H1 (cell line): ENCODE data around the gene NRXN3. TPM values are rescaled to one million over a fixed set of nuclear protein-coding genes. Genes with fewer than 3 reads are reported as not detected.

Experiments
- CTCF ChIA-PET: fragments of 300-600 bp; sonication (Branson Sonifier 250); formaldehyde crosslinking; loops from one replicate; lab custom pipeline; 2021; ENCODE audit not compliant: partially characterized antibody; lab: Charles Lee
- POLR2A ChIA-PET: fragments of 300-600 bp; sonication (Branson Sonifier 250); formaldehyde crosslinking; loops from one replicate; lab custom pipeline; 2021; ENCODE audit warnings: inconsistent platforms; ENCODE audit not compliant: partially characterized antibody; lab: Charles Lee
- DNase-seq, 2 experiments: peaks; one replicate each; pipeline versions ENCODE4 v3.0.0 to v3.0.0-alpha.2; 2010 to 2022; ENCODE audit warnings: low spot score in 2 of 2, low read depth in 1 of 2, mixed read lengths in 1 of 2
- FAIRE-seq: peaks from 2 replicates; lab custom pipeline; 2011; peaks lifted over from hg19 to GRCh38; lab: Jason Lieb, UNC
- H2AFZ ChIP-seq: 2 replicates; pipeline ENCODE4 v1.8.1; 2012; ENCODE audit warnings: low read length, inconsistent platforms
- H2AK5ac ChIP-seq: 2 replicates; pipeline ENCODE4 v1.6.1; 2013; ENCODE audit warnings: low read depth, low read length
- H2BK120ac ChIP-seq: replicated peaks from 2 replicates; pipeline ENCODE3; 2013; ENCODE audit warnings: low read depth, low read length, inconsistent platforms
- H2BK12ac ChIP-seq: 2 replicates; pipeline ENCODE4 v1.6.1; 2013; ENCODE audit warnings: low read depth, low read length
- H2BK15ac ChIP-seq: 2 replicates; pipeline ENCODE4 v1.6.1; 2013; ENCODE audit warnings: low read length
- H2BK20ac ChIP-seq: 2 replicates; pipeline ENCODE4 v1.6.1; 2013; ENCODE audit warnings: low read length
- H2BK5ac ChIP-seq: 2 replicates; pipeline ENCODE4 v1.6.1; 2013; ENCODE audit warnings: low read depth, low read length
- H3K14ac ChIP-seq: 2 replicates; pipeline ENCODE4 v1.6.1; 2013; ENCODE audit warnings: inconsistent platforms; ENCODE audit not compliant: insufficient read length
- H3K18ac ChIP-seq: 2 replicates; pipeline ENCODE4 v1.6.1; 2013; ENCODE audit warnings: low read length; ENCODE audit errors: extremely low read depth
- H3K23ac ChIP-seq: 2 replicates; pipeline ENCODE4 v1.6.1; 2013; ENCODE audit warnings: inconsistent platforms; ENCODE audit not compliant: insufficient read length
- H3K23me2 ChIP-seq: 2 replicates; pipeline ENCODE4 v1.6.1; 2013; ENCODE audit warnings: low read depth, low read length
- H3K27ac ChIP-seq: 2 replicates; pipeline ENCODE4 v1.6.1; 2011; ENCODE audit warnings: low read depth, low read length, inconsistent platforms
- H3K27me3 ChIP-seq, 4 experiments: replicated peaks in 1 of 4; 1 replicate in 1 of 4; 2 replicates in 3 of 4; pipeline versions ENCODE4 v1.6.1 to v1.8.1; 2011 to 2013; ENCODE audit warnings: low read length in 3 of 4, mild to moderate bottlenecking in 3 of 4, inconsistent platforms in 2 of 4, mixed read lengths in 2 of 4, moderate library complexity in 1 of 4; ENCODE audit not compliant: control insufficient read depth in 3 of 4, insufficient read depth in 3 of 4; ENCODE audit errors: extremely low read depth in 1 of 4
- H3K36me3 ChIP-seq, 4 experiments: 2 replicates each; pipeline versions ENCODE4 v1.6.1 to v1.8.1; 2011 to 2013; ENCODE audit warnings: mild to moderate bottlenecking in 4 of 4, low read length in 3 of 4, moderate library complexity in 2 of 4, control low read depth in 1 of 4, inconsistent platforms in 1 of 4; ENCODE audit not compliant: insufficient read depth in 4 of 4, control insufficient read depth in 2 of 4
- H3K4ac ChIP-seq: replicated peaks from 2 replicates; pipeline ENCODE3; 2013; ENCODE audit warnings: low read length, low read depth, mixed read lengths, inconsistent platforms; ENCODE audit not compliant: insufficient read length
- H3K4me1 ChIP-seq, 4 experiments: replicated peaks in 1 of 4; 1 replicate in 1 of 4; 2 replicates in 3 of 4; pipeline versions ENCODE4 v1.6.1 to v1.8.1; 2011 to 2013; ENCODE audit warnings: low read length in 3 of 4, inconsistent platforms in 2 of 4, mixed read lengths in 1 of 4; ENCODE audit not compliant: insufficient read depth in 4 of 4, control insufficient read depth in 3 of 4
- H3K4me2 ChIP-seq, 2 experiments: 2 replicates each; pipeline versions ENCODE4 v1.6.1 to v1.8.1; 2011 to 2013; ENCODE audit warnings: low read depth in 2 of 2, low read length in 2 of 2, control low read depth in 1 of 2, inconsistent platforms in 1 of 2, mild to moderate bottlenecking in 1 of 2; ENCODE audit not compliant: insufficient read depth in 1 of 2
- H3K4me3 ChIP-seq, 4 experiments: fragments of 200-600, 300-600 bp in 1 of 4; sonication (generic), shearing (Covaris generic), sonication (Bioruptor Twin) in 1 of 4; 2 replicates each; pipeline versions ENCODE4 v1.5.1 to v1.8.1; 2011 to 2016; ENCODE audit warnings: low read length in 4 of 4, low read depth in 3 of 4, control low read depth in 2 of 4, inconsistent platforms in 2 of 4, mild to moderate bottlenecking in 2 of 4, mixed read lengths in 1 of 4, moderate library complexity in 1 of 4; ENCODE audit not compliant: insufficient read depth in 2 of 4; ENCODE audit errors: extremely low read depth in 1 of 4
- H3K56ac ChIP-seq: replicated peaks from 2 replicates; pipeline ENCODE3; 2013; ENCODE audit warnings: low read depth, mild to moderate bottlenecking, mixed read lengths, low read length, inconsistent platforms; ENCODE audit not compliant: insufficient read length
- H3K79me1 ChIP-seq: 2 replicates; pipeline ENCODE4 v1.6.1; 2013; ENCODE audit warnings: low read depth, low read length, control low read depth
- H3K79me2 ChIP-seq, 2 experiments: 2 replicates each; pipeline versions ENCODE4 v1.6.1 to v1.8.1; 2012 to 2013; ENCODE audit warnings: low read length in 2 of 2, mild to moderate bottlenecking in 2 of 2, inconsistent platforms in 1 of 2; ENCODE audit not compliant: insufficient read depth in 2 of 2, control insufficient read depth in 1 of 2
- H3K9ac ChIP-seq, 4 experiments: replicated peaks in 1 of 4; 1 replicate in 1 of 4; 2 replicates in 3 of 4; pipeline versions ENCODE4 v1.6.1 to v1.8.1; 2011 to 2013; ENCODE audit warnings: low read depth in 3 of 4, low read length in 3 of 4, control low read depth in 2 of 4, mild to moderate bottlenecking in 2 of 4, moderate library complexity in 2 of 4, inconsistent platforms in 1 of 4; ENCODE audit errors: extremely low read depth in 1 of 4
- H3K9me3 ChIP-seq, 2 experiments: 2 replicates each; pipeline versions ENCODE4 v1.6.1 to v1.8.1; 2012 to 2013; ENCODE audit warnings: mild to moderate bottlenecking in 2 of 2, moderate library complexity in 2 of 2, control low read depth in 1 of 2, inconsistent platforms in 1 of 2, low read depth in 1 of 2, low read length in 1 of 2, mixed read lengths in 1 of 2; ENCODE audit not compliant: insufficient read depth in 2 of 2
- H4K20me1 ChIP-seq, 2 experiments: replicated peaks in 1 of 2; 2 replicates each; pipeline versions ENCODE3 to v1.8.1; 2011 to 2013; ENCODE audit warnings: inconsistent platforms in 2 of 2, low read length in 2 of 2, mild to moderate bottlenecking in 1 of 2; ENCODE audit not compliant: insufficient read depth in 2 of 2, control insufficient read depth in 1 of 2
- H4K5ac ChIP-seq: 2 replicates; pipeline ENCODE4 v1.6.1; 2013; ENCODE audit warnings: low read length, low read depth, mixed read lengths, inconsistent platforms; ENCODE audit not compliant: insufficient read length
- H4K8ac ChIP-seq: 2 replicates; pipeline ENCODE4 v1.8.0; 2013; ENCODE audit warnings: mild to moderate bottlenecking, moderate library complexity, low read length, inconsistent platforms; ENCODE audit not compliant: insufficient read depth; ENCODE audit errors: extremely low read depth
- H4K91ac ChIP-seq: replicated peaks from 2 replicates; pipeline ENCODE3; 2013; ENCODE audit warnings: low read length, mixed read lengths, inconsistent platforms; ENCODE audit not compliant: insufficient read length
- POLR2AphosphoS5 ChIP-seq: IDR thresholded peaks from 2 replicates; pipeline ENCODE4 v1.6.1; 2011; ENCODE audit warnings: low read depth, low read length
- ZNF274 ChIP-seq: IDR thresholded peaks from 2 replicates; pipeline ENCODE4 v1.7.0; 2012; ENCODE audit warnings: low read length, borderline replicate concordance; ENCODE audit errors: extremely low read depth
- WGBS, 2 experiments: shearing (Covaris generic) in 1 of 2; methylation state at CpG; one replicate each; pipeline versions ENCODE4 v1.1.6 to v1.1.7; 2013 to 2015; ENCODE audit warnings: low lambda C conversion rate in 2 of 2, mixed read lengths in 2 of 2, inconsistent platforms in 1 of 2, low coverage in 1 of 2, missing lambda C conversion rate in 1 of 2; ENCODE audit not compliant: insufficient replicate concordance in 2 of 2, insufficient coverage in 1 of 2, insufficient read length in 1 of 2; ENCODE audit errors: extremely low coverage in 1 of 2, missing lambda C conversion rate in 1 of 2; 5-methylcytosine and 5-hydroxymethylcytosine counted together
- polyA plus RNA-seq, 7 experiments: library from polyadenylated mRNA; depleted of rRNA in 3 of 7; stranded (reverse) in 5 of 7; unstranded in 2 of 7; fragments of >200 nt in 5 of 7; fragments of 200-250 nt in 2 of 7; gene quantifications; 1 replicate in 5 of 7; 2 replicates in 1 of 7; 4 replicates in 1 of 7; pipeline versions ENCODE4 v1.2.1 to v1.2.3, GENCODE V29; 2011 to 2013; ENCODE audit warnings: missing spikeins in 2 of 7, mixed read lengths in 2 of 7
- total RNA-seq: library from RNA; stranded (reverse); fragmentation: NEBNext Ultra II Directional; extraction: Animal tissue kit (Norgen Biotek cat#: 25700); gene quantifications from 2 replicates; pipeline ENCODE4 v1.2.1, GENCODE V29; 2021
- TF ChIP-seq, protein P1 (sequence below): IDR thresholded peaks from 2 replicates; pipeline ENCODE4 v1.6.1; 2012; ENCODE audit warnings: low read length, inconsistent platforms
- TF ChIP-seq, protein P2 (sequence below): IDR thresholded peaks from 2 replicates; pipeline ENCODE4 v1.6.1; 2012; ENCODE audit warnings: inconsistent platforms

NRXN3 gene
- total and polyA plus RNA-seq, 2 of the 8 experiments (the other 6 are each of a cell fraction or from before 2014, with no cell fraction given) = 2.6 to 4.1 TPM

DNA sequence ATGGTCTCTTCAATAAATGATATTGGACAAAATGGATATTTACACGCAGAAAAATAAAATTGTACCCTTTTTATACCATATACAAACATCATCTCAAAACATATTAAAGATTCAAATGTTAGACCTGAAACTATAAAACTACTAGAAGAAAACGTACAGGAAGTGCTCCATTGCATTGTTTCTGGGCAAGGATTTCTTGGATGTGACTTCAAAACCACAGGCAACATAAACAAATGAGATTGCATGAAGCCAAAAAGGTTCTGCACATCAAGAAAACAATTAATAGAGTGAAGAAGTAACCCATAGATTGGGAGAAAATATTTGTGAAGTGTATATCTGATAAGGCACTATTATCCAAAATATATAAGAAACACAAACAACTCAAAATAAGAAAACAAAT lies 812.4 kb downstream of the NRXN3 start:
- no peak overlapping the region for H2BK120ac ChIP-seq
- H4K20me1 ChIP-seq = no peaks in the 10 kb centered on the region
- H3K9me3 ChIP-seq = no peaks in the 10 kb centered on the region
- H3K18ac ChIP-seq = no peak overlapping the region
- H4K8ac ChIP-seq = no peak overlapping the region
- CTCF ChIA-PET = no interaction called here
- H3K36me3 ChIP-seq = no peaks in the 10 kb centered on the region
- no peak overlapping the region for H2AFZ ChIP-seq
- H3K79me2 ChIP-seq = no peaks in the 10 kb centered on the region
- 74% methylated on average over 2 of the region's 2 CpGs; no CpG with 5 or more reads in 1 of the 2 experiments for WGBS, 2 experiments
- H4K5ac ChIP-seq = no peak overlapping the region
- H3K23ac ChIP-seq = no peak overlapping the region
- POLR2A ChIA-PET = no interaction called here
- H3K14ac ChIP-seq = no peak overlapping the region
- no peak overlapping the region for H3K4me3 ChIP-seq
- no peak overlapping the region for H4K91ac ChIP-seq
- no peak overlapping the region for H2BK20ac ChIP-seq
- no peak overlapping the region for H3K9ac ChIP-seq
- no peak overlapping the region for H2AK5ac ChIP-seq
- H3K4ac ChIP-seq = no peak overlapping the region
- H3K56ac ChIP-seq = no peak overlapping the region
- no peaks in the 10 kb centered on the region for H3K79me1 ChIP-seq
- H2BK12ac ChIP-seq = no peak overlapping the region
- no peak overlapping the region for H2BK15ac ChIP-seq
- H3K23me2 ChIP-seq = peaks cover 3% of the 10 kb centered on the region; the same call in 1 of the 2 replicates
- peaks cover 1 to 18% (median 10%) of the 10 kb centered on the region in 4 experiments for H3K27me3 ChIP-seq
- no peak overlapping the region for H3K4me2 ChIP-seq
- no peak for FAIRE-seq
- no peak for DNase-seq
- H3K27ac ChIP-seq = no peak overlapping the region
- H2BK5ac ChIP-seq = no peak overlapping the region
- H3K4me1 ChIP-seq = peaks cover 2 to 16% (median 8%) of the 10 kb centered on the region in 4 experiments; a peak in 5 of 7 replicates
- TF ChIP-seq ZNF274 (no peak), POLR2AphosphoS5 (no peak)
- TF ChIP-seq, protein P1, sequence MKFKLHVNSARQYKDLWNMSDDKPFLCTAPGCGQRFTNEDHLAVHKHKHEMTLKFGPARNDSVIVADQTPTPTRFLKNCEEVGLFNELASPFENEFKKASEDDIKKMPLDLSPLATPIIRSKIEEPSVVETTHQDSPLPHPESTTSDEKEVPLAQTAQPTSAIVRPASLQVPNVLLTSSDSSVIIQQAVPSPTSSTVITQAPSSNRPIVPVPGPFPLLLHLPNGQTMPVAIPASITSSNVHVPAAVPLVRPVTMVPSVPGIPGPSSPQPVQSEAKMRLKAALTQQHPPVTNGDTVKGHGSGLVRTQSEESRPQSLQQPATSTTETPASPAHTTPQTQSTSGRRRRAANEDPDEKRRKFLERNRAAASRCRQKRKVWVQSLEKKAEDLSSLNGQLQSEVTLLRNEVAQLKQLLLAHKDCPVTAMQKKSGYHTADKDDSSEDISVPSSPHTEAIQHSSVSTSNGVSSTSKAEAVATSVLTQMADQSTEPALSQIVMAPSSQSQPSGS = no peak
- TF ChIP-seq, protein P2, sequence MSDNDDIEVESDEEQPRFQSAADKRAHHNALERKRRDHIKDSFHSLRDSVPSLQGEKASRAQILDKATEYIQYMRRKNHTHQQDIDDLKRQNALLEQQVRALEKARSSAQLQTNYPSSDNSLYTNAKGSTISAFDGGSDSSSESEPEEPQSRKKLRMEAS = no peak
